GM21717 (cell line): ENCODE measurements around the gene CITED1.
A peak's percentile ranks its signal among the peaks of the same experiment; 100 is the strongest.
"Not testable (repeated sequence)": the region's sequence is repeated elsewhere in the genome, so short reads cannot be mapped to it uniquely, and the experiment has no call there.

Experiments used
- ATAC-seq: cut with Tn5 transposase; IDR thresholded peaks from one replicate; pipeline ENCODE4 v1.9.1; 2021; ENCODE audit warnings: mild to moderate bottlenecking, moderate library complexity; ENCODE audit not compliant: unreplicated experiment

CITED1 gene

GRCh38 chrX:72305286-72306084 lies at the start of gene CITED1:
TSS of gene CITED1 (minus strand) at chrX:72305914. CDS start at chrX:72302869, 3,045 bp downstream.
- ATAC-seq = no peak

- no peak for ATAC-seq
Observed at GRCh38 chrX:72352786-72353185, 47.1 kb upstream of the CITED1 start.

- no peak for ATAC-seq
Observed at GRCh38 chrX:72351606-72352334, 46.1 kb upstream of the CITED1 start.

- ATAC-seq = peak; percentile 97
Observed at GRCh38 chrX:72349190-72349589, 43.5 kb upstream of the CITED1 start.

- no peak for ATAC-seq
Observed at GRCh38 chrX:72348247-72348979, 42.7 kb upstream of the CITED1 start.

GRCh38 chrX:72347366-72347765 lies 41.7 kb upstream of the CITED1 start:
- no peak for ATAC-seq

GRCh38 chrX:72346302-72346949 lies 40.7 kb upstream of the CITED1 start:
- no peak for ATAC-seq

- ATAC-seq = no peak
Observed at GRCh38 chrX:72340626-72341025, 34.9 kb upstream of the CITED1 start.

GRCh38 chrX:72340041-72340440 lies 34.3 kb upstream of the CITED1 start:
- no peak for ATAC-seq

GRCh38 chrX:72330131-72330530 lies 24.4 kb upstream of the CITED1 start:
- no peak for ATAC-seq

- no peak for ATAC-seq
Observed at GRCh38 chrX:72326605-72327300, 21.0 kb upstream of the CITED1 start.

GRCh38 chrX:72319651-72320050 lies 13.9 kb upstream of the CITED1 start:
- ATAC-seq = not testable (repeated sequence)

- no peak for ATAC-seq
Observed at GRCh38 chrX:72317139-72317538, 11.4 kb upstream of the CITED1 start.

- ATAC-seq = no peak
Observed at GRCh38 chrX:72316408-72317110, 10.8 kb upstream of the CITED1 start.

- no peak for ATAC-seq
Observed at GRCh38 chrX:72314881-72315280, 9.2 kb upstream of the CITED1 start.

- ATAC-seq = no peak
Observed at GRCh38 chrX:72313707-72314641, 8.3 kb upstream of the CITED1 start.

- ATAC-seq = no peak
Observed at GRCh38 chrX:72312311-72312940, 6.7 kb upstream of the CITED1 start.
